Hepatocyte (in vitro differentiated cells): ENCODE measurements around the gene MAP1LC3A.

ENCODE experiments used
- CTCF ChIP-seq: fragments of 200-600 bp; sonication (generic); IDR thresholded peaks from 2 replicates; pipeline ENCODE4 v1.5.1; 2016; ENCODE audit warnings: antibody characterized with exemption, mild to moderate bottlenecking; ENCODE audit not compliant: poor library complexity
- EZH2 ChIP-seq: fragments of 200-600 bp; sonication (generic); IDR thresholded peaks from 2 replicates; pipeline ENCODE4 v1.6.1; 2016; ENCODE audit warnings: antibody characterized with exemption, mild to moderate bottlenecking, borderline replicate concordance
- EZH2phosphoT487 ChIP-seq: fragments of 200-600 bp; sonication (generic); IDR thresholded peaks from one replicate; pipeline ENCODE4 v1.6.1; 2018; ENCODE audit warnings: antibody characterized with exemption, mild to moderate bottlenecking, low read depth, moderate library complexity; ENCODE audit not compliant: unreplicated experiment, severe bottlenecking

- TF ChIP-seq CTCF: no peak
- no peak for TF ChIP-seq EZH2
- no peak for TF ChIP-seq EZH2phosphoT487
These were observed 20.0 kb downstream of the MAP1LC3A start for GRCh38 chr20:34578521-34578920.
